ENCODE data around the gene MYOM1.

- no peak for TF ChIP-seq CTCF (conservative IDR thresholded peaks at IDR 0.05; ENCODE audit: low read length)
- TF ChIP-seq EZH2phosphoT487 (IDR thresholded peaks at IDR 0.05; ENCODE audit: borderline replicate concordance, low read depth, low read length): no peak
These were observed 14.5 kb downstream of the MYOM1 start for GRCh38 chr18:3205239-3205638.
